BJ (cell line): Measurements from ENCODE around the gene IPMK. TPM values are rescaled to one million over a fixed set of nuclear protein-coding genes. Genes with fewer than 3 reads are reported as not detected.

Experiments
- CTCF ChIA-PET: fragments of 350-600 bp; formaldehyde crosslinking; extraction: SDS; loops from one replicate; lab custom pipeline; 2021; ENCODE audit warnings: antibody characterized with exemption, inconsistent platforms; lab: Yijun Ruan, JAX
- POLR2A ChIA-PET: fragments of 300-600 bp; sonication (Branson Sonifier 250); formaldehyde crosslinking; extraction: SDS; loops from one replicate; lab custom pipeline; 2021; ENCODE audit warnings: antibody characterized with exemption; lab: Charles Lee
- DNase-seq: peaks from one replicate; pipeline ENCODE4 v3.0.0-alpha.2; 2011; ENCODE audit warnings: low read depth
- H3K27me3 ChIP-seq: 2 replicates; pipeline ENCODE4 v1.6.0; 2011; ENCODE audit warnings: low read length; ENCODE audit not compliant: control insufficient read depth, insufficient read depth
- H3K36me3 ChIP-seq: 2 replicates; pipeline ENCODE4 v1.5.1; 2011; ENCODE audit warnings: low read length; ENCODE audit not compliant: control insufficient read depth, insufficient read depth
- H3K4me3 ChIP-seq: 2 replicates; pipeline ENCODE4 v1.5.1; 2011; ENCODE audit warnings: low read depth, mild to moderate bottlenecking, control low read depth, low read length
- polyA plus RNA-seq: library from polyadenylated mRNA; depleted of rRNA; stranded (reverse); fragments of >200 nt; gene quantifications from 2 replicates; pipeline ENCODE4 v1.2.3, GENCODE V29; 2011
- TF ChIP-seq, protein P1 (sequence below): IDR thresholded peaks from 2 replicates; pipeline ENCODE4 v1.5.1; 2011; ENCODE audit warnings: low read depth, mild to moderate bottlenecking, control low read depth, inconsistent platforms, low read length, moderate library complexity; ENCODE audit not compliant: insufficient read depth

Gene IPMK
- polyA plus RNA-seq, 1 experiment: 0.81 TPM

DNA sequence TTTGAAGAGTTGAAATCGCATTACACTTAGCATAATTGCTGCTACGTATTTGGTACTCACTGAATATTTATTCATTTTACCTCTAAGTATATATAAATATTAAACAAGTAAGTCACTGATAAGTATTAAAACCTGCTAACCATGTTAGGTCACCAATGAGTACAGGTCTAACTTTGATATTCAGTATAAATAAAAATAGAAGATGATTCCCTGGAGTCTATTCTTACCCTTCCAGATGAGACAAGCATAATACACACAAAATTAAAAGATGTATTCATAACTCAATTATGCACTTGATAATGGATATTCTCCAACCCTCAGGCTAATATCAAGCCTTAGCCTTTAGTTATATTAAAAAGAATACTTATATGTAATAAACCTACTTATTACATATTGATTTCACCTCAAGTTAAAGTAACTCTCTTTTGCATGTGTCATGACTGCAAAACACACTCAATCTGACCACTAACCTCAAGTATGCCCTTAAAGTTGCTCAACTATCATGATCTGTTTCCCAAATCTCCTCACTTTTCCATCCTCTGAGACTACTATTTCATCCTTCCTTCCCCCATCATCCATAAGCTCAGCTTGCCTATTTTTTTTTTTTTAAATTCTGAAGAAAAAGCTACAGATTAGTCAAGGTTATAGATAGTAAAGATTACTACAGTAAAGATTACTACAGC, 46.8 kb downstream of the IPMK start:
- TF ChIP-seq, protein P1, sequence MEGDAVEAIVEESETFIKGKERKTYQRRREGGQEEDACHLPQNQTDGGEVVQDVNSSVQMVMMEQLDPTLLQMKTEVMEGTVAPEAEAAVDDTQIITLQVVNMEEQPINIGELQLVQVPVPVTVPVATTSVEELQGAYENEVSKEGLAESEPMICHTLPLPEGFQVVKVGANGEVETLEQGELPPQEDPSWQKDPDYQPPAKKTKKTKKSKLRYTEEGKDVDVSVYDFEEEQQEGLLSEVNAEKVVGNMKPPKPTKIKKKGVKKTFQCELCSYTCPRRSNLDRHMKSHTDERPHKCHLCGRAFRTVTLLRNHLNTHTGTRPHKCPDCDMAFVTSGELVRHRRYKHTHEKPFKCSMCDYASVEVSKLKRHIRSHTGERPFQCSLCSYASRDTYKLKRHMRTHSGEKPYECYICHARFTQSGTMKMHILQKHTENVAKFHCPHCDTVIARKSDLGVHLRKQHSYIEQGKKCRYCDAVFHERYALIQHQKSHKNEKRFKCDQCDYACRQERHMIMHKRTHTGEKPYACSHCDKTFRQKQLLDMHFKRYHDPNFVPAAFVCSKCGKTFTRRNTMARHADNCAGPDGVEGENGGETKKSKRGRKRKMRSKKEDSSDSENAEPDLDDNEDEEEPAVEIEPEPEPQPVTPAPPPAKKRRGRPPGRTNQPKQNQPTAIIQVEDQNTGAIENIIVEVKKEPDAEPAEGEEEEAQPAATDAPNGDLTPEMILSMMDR: no peak
- POLR2A ChIA-PET: interaction anchor here (0.6 kb wide), 1 partner anchor 19 kb away, joined by 5 read pairs; no protein-coding TSS in a partner anchor
- no peak overlapping the region for H3K4me3 ChIP-seq
- peak; percentile 33 for DNase-seq
- no peaks in the 10 kb centered on the region for H3K27me3 ChIP-seq
- no peaks in the 10 kb centered on the region for H3K36me3 ChIP-seq
- CTCF ChIA-PET: no interaction called here

DNA sequence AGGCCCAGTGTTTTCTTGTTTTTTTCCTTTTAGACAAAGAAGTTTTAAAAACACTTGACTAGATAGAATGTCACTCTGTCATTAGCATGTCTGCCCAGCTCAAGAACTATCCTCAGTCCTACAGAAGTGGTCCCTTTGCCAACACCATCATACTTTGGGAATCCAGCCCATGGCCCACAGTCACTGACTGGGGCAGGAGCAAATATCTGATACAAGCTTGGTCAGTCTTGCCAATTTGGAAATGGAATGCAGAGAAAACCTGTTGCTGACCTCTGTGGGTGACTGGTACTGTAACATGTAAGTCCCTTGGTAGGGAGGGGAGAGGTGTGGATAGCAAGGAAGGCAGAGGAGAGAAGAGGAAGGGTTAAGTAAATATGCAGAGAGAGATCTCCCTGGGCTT, 47.8 kb downstream of the IPMK start:
- TF ChIP-seq, protein P1: no peak
- no peak for DNase-seq
- no peaks in the 10 kb centered on the region for H3K27me3 ChIP-seq
- no peaks in the 10 kb centered on the region for H3K36me3 ChIP-seq
- no peak overlapping the region for H3K4me3 ChIP-seq
- POLR2A ChIA-PET: no interaction called here
- CTCF ChIA-PET: no interaction called here

DNA sequence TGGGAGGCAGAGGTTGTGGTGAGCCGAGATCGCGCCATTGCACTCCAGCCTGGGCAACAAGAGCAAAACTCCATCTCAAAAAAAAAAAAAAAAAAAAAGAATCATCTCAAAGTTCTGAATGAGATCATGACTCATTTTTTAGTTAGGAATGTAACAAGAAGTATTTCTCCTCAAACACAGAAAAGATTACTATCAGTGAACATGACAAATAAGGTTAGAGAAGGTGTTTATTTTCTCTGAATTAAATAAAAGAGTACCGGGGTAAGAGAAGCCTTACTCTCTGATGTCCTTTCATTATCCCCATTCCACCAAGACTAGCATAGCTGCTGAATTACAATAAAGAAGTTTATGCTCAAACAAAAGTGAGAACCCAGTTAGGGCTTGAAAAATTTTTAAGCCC, 50.1 kb downstream of the IPMK start:
- Histone ChIP-seq H3K36me3 (no peaks in the 10 kb centered on the region), H3K4me3 (no peak overlapping the region), H3K27me3 (no peaks in the 10 kb centered on the region)
- ChIA-PET POLR2A (no interaction called here), CTCF (interaction anchor here (1.0 kb wide), 1 partner anchor 56 kb away, joined by 6 read pairs; no protein-coding TSS in a partner anchor)
- peak; percentile 19 for DNase-seq
- TF ChIP-seq, protein P1: no peak

DNA sequence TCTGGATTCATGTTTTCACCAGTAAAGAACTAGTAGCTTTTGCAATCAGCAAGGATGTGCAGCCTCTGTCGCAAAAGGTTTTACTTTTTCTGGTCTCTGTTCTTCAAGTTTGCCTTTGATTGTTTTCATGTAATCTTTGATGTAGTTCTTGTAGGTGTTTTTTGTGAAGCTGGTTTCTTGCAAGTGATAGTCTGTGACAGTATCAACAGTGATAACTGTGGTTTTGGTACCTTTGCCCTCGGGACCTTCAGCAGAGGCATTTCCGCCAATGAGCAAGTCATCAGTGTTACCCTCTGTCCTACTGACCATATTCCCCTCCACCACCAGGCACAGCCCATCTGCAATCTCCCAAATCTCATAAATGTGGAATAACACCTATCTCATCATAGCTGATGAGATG, 55.1 kb downstream of the IPMK start:
- POLR2A ChIA-PET: no interaction called here
- Histone ChIP-seq H3K36me3 (no peaks in the 10 kb centered on the region; the same call in none of the 2 replicates), H3K4me3 (no peak overlapping the region), H3K27me3 (no peaks in the 10 kb centered on the region)
- CTCF ChIA-PET: no interaction called here
- no peak for DNase-seq
- TF ChIP-seq, protein P1: no peak

DNA sequence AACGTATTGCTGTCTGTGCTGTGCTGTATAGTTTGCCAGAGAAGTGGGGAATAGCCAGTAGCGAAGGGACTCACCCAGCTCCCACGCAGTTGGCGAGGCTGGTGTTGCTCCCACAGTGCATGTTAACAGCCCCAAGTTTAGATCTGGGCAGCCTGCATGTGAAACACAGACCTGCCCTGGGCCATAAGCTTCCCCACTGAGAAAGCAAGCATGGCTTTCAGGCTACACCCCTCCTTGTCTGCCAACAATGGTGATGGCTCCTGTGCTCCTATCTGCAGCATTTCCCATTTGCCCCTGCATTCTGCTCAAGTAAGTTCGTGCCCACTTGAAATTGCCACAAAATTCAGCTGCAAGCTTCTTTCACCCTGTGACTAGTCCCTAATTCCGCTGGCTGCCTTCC, 57.5 kb downstream of the IPMK start:
- no peaks in the 10 kb centered on the region; the same call in none of the 2 replicates for H3K36me3 ChIP-seq

More for the DNA sequence above, 57.5 kb downstream of the IPMK start:
- H3K4me3 ChIP-seq: no peak overlapping the region
- TF ChIP-seq, protein P1: no peak
- ChIA-PET CTCF (interaction anchor here (0.5 kb wide), 1 partner anchor 29 kb away, joined by 3 read pairs; no protein-coding TSS in a partner anchor), POLR2A (no interaction called here)
- DNase-seq: no peak
- H3K27me3 ChIP-seq: no peaks in the 10 kb centered on the region
